HAP-1 (cell line): ENCODE data around the gene MEGF10.
"Not testable (repeated sequence)": the region's sequence is repeated elsewhere in the genome, so short reads cannot be mapped to it uniquely, and the experiment has no call there.

Experiments used
- DNase-seq, 2 experiments: peaks; one replicate each; pipeline ENCODE4 v3.0.0-alpha.2; 2016 to 2020; ENCODE audit warnings: low spot score in 2 of 2
- H3K27me3 ChIP-seq: fragments of 250-450 bp; sonication (Bioruptor Pico); 2 replicates; pipeline ENCODE4 v1.5.1; 2020; ENCODE audit warnings: low read depth, mild to moderate bottlenecking, moderate library complexity
- H3K36me3 ChIP-seq: fragments of 250-450 bp; sonication (Bioruptor Pico); replicated peaks from 2 replicates; pipeline ENCODE4 v1.5.1; 2020; ENCODE audit warnings: mild to moderate bottlenecking
- H3K4me1 ChIP-seq: fragments of 250-450 bp; sonication (Bioruptor Pico); 2 replicates; pipeline ENCODE4 v1.5.1; 2020; ENCODE audit warnings: mild to moderate bottlenecking
- H3K4me3 ChIP-seq: fragments of 250-450 bp; sonication (Bioruptor Pico); 2 replicates; pipeline ENCODE4 v1.5.1; 2020; ENCODE audit warnings: mild to moderate bottlenecking, moderate library complexity
- H3K9me3 ChIP-seq: fragments of 250-450 bp; sonication (Bioruptor Pico); 2 replicates; pipeline ENCODE4 v1.5.1; 2020; ENCODE audit warnings: mild to moderate bottlenecking, moderate library complexity
- in situ Hi-C: fragments of 300-500 bp; cut with MboI; formaldehyde crosslinking; loops from 3 replicates; pipeline ENCODE4 v1.14.3; 2020; ENCODE audit warnings: low sequenced_read_pairs, inconsistent platforms, mixed read lengths

Gene MEGF10

GRCh38 chr5:127290019-127290945, at the start of gene MEGF10:
TSS of gene MEGF10 (plus strand) at chr5:127290796. CDS start at chr5:127331309, 40,513 bp downstream.
- peak; percentile 32 to 75 for DNase-seq
- H3K4me3 ChIP-seq = peak within 1 kb of the TSS; percentile 27

GRCh38 chr5:127243011-127243410, 47.6 kb upstream of the MEGF10 start:
- Histone ChIP-seq H3K4me1 (no peaks in the 10 kb centered on the region), H3K27me3 (no peaks in the 10 kb centered on the region), H3K4me3 (no peak overlapping the region), H3K9me3 (no peaks in the 10 kb centered on the region), H3K36me3 (no peaks in the 10 kb centered on the region)
- DNase-seq = no peak
- in situ Hi-C loops = no loop called here

More at GRCh38 chr5:127290019-127290945, at the start of gene MEGF10:
- in situ Hi-C loops = loop anchor here (10.0 kb wide), 1 partner anchor 195 kb away; no protein-coding TSS in a partner anchor
- H3K4me1 ChIP-seq = no peaks in the 10 kb centered on the region; the same call in 1 of the 2 replicates
- H3K36me3 ChIP-seq = no peaks in the 10 kb centered on the region
- no peaks in the 10 kb centered on the region for H3K9me3 ChIP-seq
- peaks cover 7% of the 10 kb centered on the region; the same call in 1 of the 2 replicates for H3K27me3 ChIP-seq

DNA sequence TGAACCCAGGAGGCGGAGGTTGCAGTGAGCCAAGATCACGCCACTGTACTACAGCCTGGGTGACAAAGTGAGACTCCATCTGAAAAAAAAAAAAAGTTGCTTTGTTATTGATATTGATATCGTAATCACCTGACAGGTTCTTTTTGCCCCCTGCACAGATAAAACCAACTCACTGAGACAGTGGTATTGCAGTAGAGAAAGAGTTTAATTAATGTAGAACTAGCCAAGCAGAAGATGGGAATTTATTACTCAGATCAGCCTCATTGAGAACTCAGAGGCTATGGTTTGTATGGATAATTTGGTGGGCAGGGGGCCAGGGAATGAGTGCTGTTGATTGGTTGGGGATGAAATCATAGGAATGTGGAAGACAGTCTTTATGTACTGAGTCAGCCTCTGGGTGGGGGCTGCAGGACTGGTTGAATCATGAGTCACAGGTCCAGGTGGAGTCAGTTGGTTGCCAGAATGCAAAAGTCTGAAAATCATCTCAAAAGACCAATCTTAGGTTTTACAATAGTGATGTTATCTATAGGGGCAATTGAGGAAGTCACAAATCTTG, 35.8 kb upstream of the MEGF10 start:
- Histone ChIP-seq H3K4me1 (no peaks in the 10 kb centered on the region), H3K36me3 (no peaks in the 10 kb centered on the region), H3K9me3 (no peaks in the 10 kb centered on the region; the same call in 1 of the 2 replicates), H3K27me3 (no peaks in the 10 kb centered on the region), H3K4me3 (no peak overlapping the region)
- no peak for DNase-seq
- in situ Hi-C loops = no loop called here

- no peaks in the 10 kb centered on the region; the same call in 1 of the 2 replicates for H3K27me3 ChIP-seq
- H3K4me1 ChIP-seq = no peaks in the 10 kb centered on the region
- no peak for DNase-seq
- no peaks in the 10 kb centered on the region; the same call in 1 of the 2 replicates for H3K9me3 ChIP-seq
- H3K36me3 ChIP-seq = no peaks in the 10 kb centered on the region
- in situ Hi-C loops = no loop called here
- no peak overlapping the region for H3K4me3 ChIP-seq
Observed at GRCh38 chr5:127256886-127257597, 33.6 kb upstream of the MEGF10 start.

GRCh38 chr5:127260686-127261085, 29.9 kb upstream of the MEGF10 start:
- no peaks in the 10 kb centered on the region for H3K4me1 ChIP-seq
- in situ Hi-C loops = no loop called here

GRCh38 chr5:127265473-127265872, 25.1 kb upstream of the MEGF10 start:
- in situ Hi-C loops, H3K4me1 ChIP-seq, H3K9me3 ChIP-seq, H3K36me3 ChIP-seq, H3K27me3 ChIP-seq, H3K4me3 ChIP-seq, DNase-seq: not testable (repeated sequence)

More at GRCh38 chr5:127260686-127261085, 29.9 kb upstream of the MEGF10 start:
- Histone ChIP-seq H3K4me3 (no peak overlapping the region), H3K27me3 (no peaks in the 10 kb centered on the region; the same call in 1 of the 2 replicates), H3K9me3 (no peaks in the 10 kb centered on the region), H3K36me3 (no peaks in the 10 kb centered on the region)
- DNase-seq = no peak

GRCh38 chr5:127268342-127268741, 22.3 kb upstream of the MEGF10 start:
- DNase-seq, in situ Hi-C loops, H3K9me3 ChIP-seq, H3K4me1 ChIP-seq, H3K4me3 ChIP-seq, H3K36me3 ChIP-seq, H3K27me3 ChIP-seq: not testable (repeated sequence)

DNA sequence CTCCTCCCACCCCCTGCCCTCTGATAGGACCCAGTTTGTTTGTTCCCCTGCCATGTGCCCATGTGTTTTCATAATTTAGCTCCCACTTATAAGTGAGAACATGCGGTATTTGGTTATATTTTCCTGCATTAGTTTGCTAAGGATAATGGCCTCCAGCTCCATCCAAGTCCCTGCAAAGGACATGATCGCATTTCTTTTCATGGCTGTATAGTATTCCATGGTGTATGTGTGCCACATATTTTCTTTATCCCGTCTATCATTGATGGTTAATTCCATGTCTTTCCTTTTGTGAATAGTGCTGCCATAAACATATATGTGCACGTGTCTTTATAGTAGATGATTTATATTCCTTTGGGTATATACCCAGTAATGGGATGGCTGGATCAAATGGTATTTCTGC, 19.9 kb upstream of the MEGF10 start:
- in situ Hi-C loops, H3K36me3 ChIP-seq: not testable (repeated sequence)

GRCh38 chr5:127275641-127276193, 14.9 kb upstream of the MEGF10 start:
- no peak overlapping the region for H3K4me3 ChIP-seq
- no peaks in the 10 kb centered on the region for H3K27me3 ChIP-seq
- H3K36me3 ChIP-seq = no peaks in the 10 kb centered on the region
- DNase-seq = no peak
- no peaks in the 10 kb centered on the region for H3K4me1 ChIP-seq
- H3K9me3 ChIP-seq = no peaks in the 10 kb centered on the region
- in situ Hi-C loops = no loop called here

More for the DNA sequence above, 19.9 kb upstream of the MEGF10 start:
- DNase-seq, H3K9me3 ChIP-seq, H3K4me3 ChIP-seq, H3K4me1 ChIP-seq, H3K27me3 ChIP-seq: not testable (repeated sequence)

GRCh38 chr5:127280491-127281220, 9.9 kb upstream of the MEGF10 start:
- no peak overlapping the region for H3K4me3 ChIP-seq
- 0 out of 2 replicates have a peak, but pooled peaks cover 3% of the 10 kb centered on the region for H3K27me3 ChIP-seq
- in situ Hi-C loops = no loop called here
- H3K36me3 ChIP-seq = no peaks in the 10 kb centered on the region
- no peak for DNase-seq
- no peaks in the 10 kb centered on the region for H3K4me1 ChIP-seq
- H3K9me3 ChIP-seq = no peaks in the 10 kb centered on the region

DNA sequence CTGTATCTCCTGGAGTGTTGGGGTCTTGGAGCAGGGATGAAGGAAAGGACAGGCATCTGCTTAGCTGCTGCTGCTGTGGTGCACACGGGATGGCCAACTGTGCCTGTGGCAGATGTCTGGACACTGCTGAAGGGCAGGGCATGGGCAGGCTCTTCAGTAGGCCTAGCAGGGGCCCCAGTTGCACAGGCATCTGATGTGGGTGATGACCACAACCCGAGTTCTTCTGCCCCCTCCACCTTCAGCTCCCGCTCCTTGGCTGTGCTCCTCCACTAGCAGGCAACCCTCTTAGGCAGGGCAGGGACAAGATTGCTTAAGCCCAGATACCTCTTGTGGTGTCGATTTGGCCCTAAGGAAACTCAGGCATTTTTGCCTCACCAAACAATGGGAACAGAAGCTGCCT, 9.0 kb upstream of the MEGF10 start:
- H3K4me3 ChIP-seq = no peak overlapping the region
- no peaks in the 10 kb centered on the region for H3K4me1 ChIP-seq
- 0 out of 2 replicates have a peak, but pooled peaks cover 3% of the 10 kb centered on the region for H3K27me3 ChIP-seq
- H3K36me3 ChIP-seq = no peaks in the 10 kb centered on the region
- H3K9me3 ChIP-seq = no peaks in the 10 kb centered on the region
- in situ Hi-C loops = no loop called here
- DNase-seq = no peak

GRCh38 chr5:127288676-127289075, 1.9 kb upstream of the MEGF10 start:
- Histone ChIP-seq H3K4me3 (no peak overlapping the region), H3K36me3 (no peaks in the 10 kb centered on the region), H3K27me3 (peaks cover 9% of the 10 kb centered on the region; the same call in 1 of the 2 replicates), H3K9me3 (no peaks in the 10 kb centered on the region), H3K4me1 (no peaks in the 10 kb centered on the region; the same call in 1 of the 2 replicates)
- DNase-seq = no peak
- in situ Hi-C loops = no loop called here
